ENCODE measurements around the gene ENOX1. TPM values are rescaled to one million over a fixed set of nuclear protein-coding genes. Genes with fewer than 3 reads are reported as not detected.

ENOX1 gene
- total RNA-seq, 4 donors from 2014 or later, result 0.27 to 0.83 (median 0.53) TPM; not detected in 1

GRCh38 chr13:43335764-43336163 is 451.0 kb downstream of the ENOX1 start:
- TF ChIP-seq CTCF (IDR thresholded peaks at IDR 0.05), result no peak
- TF ChIP-seq POLR2A (IDR thresholded peaks at IDR 0.05), result no peak

GRCh38 chr13:43333176-43333575 is 453.6 kb downstream of the ENOX1 start:
- H3K27ac ChIP-seq, result no peak overlapping the region
- no peaks in the 10 kb centered on the region for H3K36me3 ChIP-seq
- no peaks in the 10 kb centered on the region for H3K9me3 ChIP-seq
- TF ChIP-seq CTCF (IDR thresholded peaks at IDR 0.05), result no peak
- TF ChIP-seq POLR2A (IDR thresholded peaks at IDR 0.05), result no peak
- no peaks in the 10 kb centered on the region for H3K27me3 ChIP-seq
- no peak overlapping the region for H3K4me3 ChIP-seq
- no peak for DNase-seq
- H3K4me1 ChIP-seq, result no peaks in the 10 kb centered on the region

More at GRCh38 chr13:43335764-43336163, 451.0 kb downstream of the ENOX1 start:
- H3K36me3 ChIP-seq, result no peaks in the 10 kb centered on the region
- no peak for DNase-seq
- no peak overlapping the region for H3K27ac ChIP-seq
- no peaks in the 10 kb centered on the region for H3K27me3 ChIP-seq
- no peaks in the 10 kb centered on the region for H3K4me1 ChIP-seq
- no peaks in the 10 kb centered on the region for H3K9me3 ChIP-seq
- H3K4me3 ChIP-seq, result no peak overlapping the region

- no peak for TF ChIP-seq CTCF (IDR thresholded peaks at IDR 0.05)
- no peak for TF ChIP-seq POLR2A (IDR thresholded peaks at IDR 0.05)
- no peak for DNase-seq
- Histone ChIP-seq H3K36me3 (no peaks in the 10 kb centered on the region), H3K27ac (no peak overlapping the region), H3K9me3 (no peaks in the 10 kb centered on the region), H3K4me3 (no peak overlapping the region), H3K4me1 (no peaks in the 10 kb centered on the region), H3K27me3 (no peaks in the 10 kb centered on the region)
These were observed 455.1 kb downstream of the ENOX1 start for GRCh38 chr13:43331672-43332071.

- DNase-seq, result no peak
- no peak overlapping the region for H3K27ac ChIP-seq
- H3K4me3 ChIP-seq, result no peak overlapping the region
- TF ChIP-seq CTCF (IDR thresholded peaks at IDR 0.05), result no peak
- TF ChIP-seq POLR2A (IDR thresholded peaks at IDR 0.05), result no peak
- no peaks in the 10 kb centered on the region for H3K4me1 ChIP-seq
- H3K27me3 ChIP-seq, result no peaks in the 10 kb centered on the region
- no peaks in the 10 kb centered on the region for H3K9me3 ChIP-seq
- no peaks in the 10 kb centered on the region for H3K36me3 ChIP-seq
These were observed 457.1 kb downstream of the ENOX1 start for GRCh38 chr13:43329702-43330101.

GRCh38 chr13:43328907-43329306 is 457.9 kb downstream of the ENOX1 start:
- Histone ChIP-seq H3K9me3 (no peaks in the 10 kb centered on the region), H3K27ac (no peak overlapping the region), H3K4me3 (no peak overlapping the region), H3K4me1 (no peaks in the 10 kb centered on the region), H3K36me3 (no peaks in the 10 kb centered on the region), H3K27me3 (no peaks in the 10 kb centered on the region)
- TF ChIP-seq CTCF (IDR thresholded peaks at IDR 0.05) (no peak), POLR2A (IDR thresholded peaks at IDR 0.05) (no peak)
- DNase-seq, result no peak

- TF ChIP-seq POLR2A (IDR thresholded peaks at IDR 0.05) (no peak), CTCF (IDR thresholded peaks at IDR 0.05) (no peak)
- Histone ChIP-seq H3K4me1 (no peaks in the 10 kb centered on the region), H3K27me3 (no peaks in the 10 kb centered on the region), H3K4me3 (no peak overlapping the region), H3K9me3 (no peaks in the 10 kb centered on the region), H3K27ac (no peak overlapping the region), H3K36me3 (no peaks in the 10 kb centered on the region)
- DNase-seq, result no peak
These were observed 460.7 kb downstream of the ENOX1 start for GRCh38 chr13:43326100-43326499.
